ENCODE results near the gene SMIM14. TPM values are rescaled to one million over a fixed set of nuclear protein-coding genes. Genes with fewer than 3 reads are reported as not detected.

The SMIM14 gene
- total RNA-seq, 1 donor from 2014 or later = 23.8 TPM

GRCh38 chr4:39635023-39635422, 3.6 kb downstream of the SMIM14 start:
- intact Hi-C loops (cut with DNase I) = loop anchor here (5.0 kb wide), 1 partner anchor 108 kb away; the partner anchor contains the start of gene UGDH
- Histone ChIP-seq H3K4me1 (peaks cover 49% of the 10 kb centered on the region), H3K9me3 (no peaks in the 10 kb centered on the region), H3K36me3 (no peaks in the 10 kb centered on the region), H3K27ac (no peak overlapping the region), H3K27me3 (no peaks in the 10 kb centered on the region), H3K4me3 (no peak overlapping the region)
- DNase-seq (ENCODE audit: extremely low spot score in 2 of 2) = no peak
- TF ChIP-seq POLR2A (IDR thresholded peaks at IDR 0.05) (no peak), POLR2AphosphoS5 (IDR thresholded peaks at IDR 0.05; ENCODE audit: insufficient read depth in 1 of 2, low read depth in 1 of 2) (no peak), CTCF (IDR thresholded peaks at IDR 0.05) (no peak)

- no peaks in the 10 kb centered on the region for H3K9me3 ChIP-seq
- H3K27me3 ChIP-seq = no peaks in the 10 kb centered on the region
- intact Hi-C loops (cut with DNase I) = no loop called here
- H3K27ac ChIP-seq = no peak overlapping the region
- peaks cover 41% of the 10 kb centered on the region for H3K4me1 ChIP-seq
- H3K4me3 ChIP-seq = no peak overlapping the region
- no peak for TF ChIP-seq POLR2AphosphoS5 (IDR thresholded peaks at IDR 0.05; ENCODE audit: insufficient read depth in 1 of 2, low read depth in 1 of 2)
- TF ChIP-seq CTCF (IDR thresholded peaks at IDR 0.05) = no peak
- TF ChIP-seq POLR2A (IDR thresholded peaks at IDR 0.05) = no peak
- no peak for DNase-seq (ENCODE audit: extremely low spot score in 2 of 2)
- no peaks in the 10 kb centered on the region for H3K36me3 ChIP-seq
These were observed 7.0 kb downstream of the SMIM14 start for GRCh38 chr4:39631700-39632079.

GRCh38 chr4:39627413-39627812, 11.3 kb downstream of the SMIM14 start:
- no peak overlapping the region for H3K4me3 ChIP-seq
- H3K27ac ChIP-seq = no peak overlapping the region
- H3K36me3 ChIP-seq = no peaks in the 10 kb centered on the region
- peaks cover 19% of the 10 kb centered on the region for H3K4me1 ChIP-seq
- DNase-seq (ENCODE audit: extremely low spot score in 2 of 2) = no peak
- H3K9me3 ChIP-seq = no peaks in the 10 kb centered on the region
- TF ChIP-seq POLR2A (IDR thresholded peaks at IDR 0.05) = no peak
- no peak for TF ChIP-seq CTCF (IDR thresholded peaks at IDR 0.05)
- TF ChIP-seq POLR2AphosphoS5 (IDR thresholded peaks at IDR 0.05; ENCODE audit: insufficient read depth in 1 of 2, low read depth in 1 of 2) = no peak
- no peaks in the 10 kb centered on the region for H3K27me3 ChIP-seq
- intact Hi-C loops (cut with DNase I) = no loop called here

- no peak for DNase-seq (ENCODE audit: extremely low spot score in 2 of 2)
- no peaks in the 10 kb centered on the region for H3K36me3 ChIP-seq
- H3K9me3 ChIP-seq = no peaks in the 10 kb centered on the region
- intact Hi-C loops (cut with DNase I) = no loop called here
- H3K27ac ChIP-seq = no peak overlapping the region
- no peak for TF ChIP-seq POLR2AphosphoS5 (IDR thresholded peaks at IDR 0.05; ENCODE audit: insufficient read depth in 1 of 2, low read depth in 1 of 2)
- TF ChIP-seq POLR2A (IDR thresholded peaks at IDR 0.05) = no peak
- no peak for TF ChIP-seq CTCF (IDR thresholded peaks at IDR 0.05)
- no peak overlapping the region for H3K4me3 ChIP-seq
- H3K4me1 ChIP-seq = peaks cover 20% of the 10 kb centered on the region
- no peaks in the 10 kb centered on the region for H3K27me3 ChIP-seq
These were observed 11.8 kb downstream of the SMIM14 start for GRCh38 chr4:39626913-39627312.

GRCh38 chr4:39626261-39626660, 12.4 kb downstream of the SMIM14 start:
- no peaks in the 10 kb centered on the region for H3K9me3 ChIP-seq
- H3K27me3 ChIP-seq = no peaks in the 10 kb centered on the region
- H3K36me3 ChIP-seq = no peaks in the 10 kb centered on the region
- H3K4me1 ChIP-seq = peaks cover 17% of the 10 kb centered on the region
- no peak for TF ChIP-seq POLR2AphosphoS5 (IDR thresholded peaks at IDR 0.05; ENCODE audit: insufficient read depth in 1 of 2, low read depth in 1 of 2)
- TF ChIP-seq CTCF (IDR thresholded peaks at IDR 0.05) = no peak
- no peak for TF ChIP-seq POLR2A (IDR thresholded peaks at IDR 0.05)
- intact Hi-C loops (cut with DNase I) = no loop called here
- no peak for DNase-seq (ENCODE audit: extremely low spot score in 2 of 2)
- H3K4me3 ChIP-seq = no peak overlapping the region
- H3K27ac ChIP-seq = no peak overlapping the region
